GM19240 (cell line): ENCODE data around the gene ZBED4.

Experiments
- DNase-seq: peaks from one replicate; pipeline ENCODE4 v3.0.0; 2011; ENCODE audit warnings: low spot score; ENCODE audit not compliant: insufficient read length

The ZBED4 gene

GRCh38 chr22:49921508-49922278 lies 68.0 kb downstream of the ZBED4 start:
- DNase-seq: no peak

- DNase-seq: no peak
Observed at GRCh38 chr22:49922484-49922883, 68.8 kb downstream of the ZBED4 start.

GRCh38 chr22:49922926-49923325 lies 69.3 kb downstream of the ZBED4 start:
- DNase-seq: no peak

- no peak for DNase-seq
Observed at GRCh38 chr22:49923445-49923844, 69.8 kb downstream of the ZBED4 start.

- no peak for DNase-seq
Observed at GRCh38 chr22:49924113-49924833, 70.6 kb downstream of the ZBED4 start.

GRCh38 chr22:49925525-49926128 lies 72.0 kb downstream of the ZBED4 start:
- peak; percentile 73 for DNase-seq

GRCh38 chr22:49926916-49927315 lies 73.3 kb downstream of the ZBED4 start:
- no peak for DNase-seq

- no peak for DNase-seq
Observed at GRCh38 chr22:49927483-49928184, 74.0 kb downstream of the ZBED4 start.

GRCh38 chr22:49928185-49928495 lies 74.5 kb downstream of the ZBED4 start:
- no peak for DNase-seq

GRCh38 chr22:49928555-49929210 lies 75.0 kb downstream of the ZBED4 start:
- DNase-seq: no peak

- peak; percentile 70 for DNase-seq
Observed at GRCh38 chr22:49929211-49929979, 75.8 kb downstream of the ZBED4 start.

GRCh38 chr22:49929994-49930575 lies 76.4 kb downstream of the ZBED4 start:
- no peak for DNase-seq

GRCh38 chr22:49930596-49931412 lies 77.2 kb downstream of the ZBED4 start:
- DNase-seq: peak; percentile 43

GRCh38 chr22:49933236-49934159 lies 79.9 kb downstream of the ZBED4 start:
- no peak for DNase-seq

GRCh38 chr22:49934160-49934890 lies 80.7 kb downstream of the ZBED4 start:
- no peak for DNase-seq

- peak; percentile 77 for DNase-seq
Observed at GRCh38 chr22:49934891-49935557, 81.4 kb downstream of the ZBED4 start.

GRCh38 chr22:49935561-49935960 lies 81.9 kb downstream of the ZBED4 start:
- DNase-seq: no peak
